ENCODE results near the gene TLX3. TPM values are rescaled to one million over a fixed set of nuclear protein-coding genes. Genes with fewer than 3 reads are reported as not detected.

The TLX3 gene
- total and polyA plus RNA-seq, 7 donors = not detected

DNA sequence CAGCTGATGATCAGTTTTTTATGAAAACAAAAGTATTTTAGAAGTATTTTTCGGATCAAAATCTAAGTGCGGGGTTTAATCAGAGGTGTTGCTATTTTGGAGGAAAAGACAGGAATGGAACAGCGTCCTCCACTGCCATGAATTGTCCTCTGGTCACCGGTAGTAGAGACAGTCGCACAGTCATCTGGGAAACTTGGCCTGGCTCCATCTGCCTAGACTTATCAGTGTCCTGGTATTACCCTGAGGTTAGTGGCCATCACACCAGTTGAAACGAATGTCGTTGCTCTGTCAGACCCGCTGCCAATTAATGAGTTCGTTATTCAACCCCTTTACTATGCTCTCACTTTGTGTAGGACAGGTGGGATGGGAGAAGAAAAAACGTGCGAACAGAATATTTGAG is 8.2 kb downstream of the TLX3 start:
- no peak overlapping the region for H3K27ac ChIP-seq
- intact Hi-C loops (cut with DNase I) = no loop called here
- whole genome bisulfite sequencing, 2 donors = 10 to 15% methylated on average over 11 of the region's 11 CpGs
- H3K36me3 ChIP-seq = no peaks in the 10 kb centered on the region
- no peaks in the 10 kb centered on the region for H3K9me3 ChIP-seq
- H3K27me3 ChIP-seq = peaks cover 60 to 100% (median 86%) of the 10 kb centered on the region in 3 donors
- peaks cover 0 to 44% (median 39%) of the 10 kb centered on the region in 4 donors for H3K4me1 ChIP-seq
- TF ChIP-seq POLR2A (IDR thresholded peaks at IDR 0.05) (no peak), POLR2AphosphoS5 (IDR thresholded peaks at IDR 0.05) (peak in 1 of 4 donors; percentile 17), CTCF (IDR thresholded peaks at IDR 0.05) (no peak), EP300 (IDR thresholded peaks at IDR 0.05) (no peak)
- peak overlapping the region in 1 of 4 donors; percentile 18 for H3K4me3 ChIP-seq
- no peak for DNase-seq

DNA sequence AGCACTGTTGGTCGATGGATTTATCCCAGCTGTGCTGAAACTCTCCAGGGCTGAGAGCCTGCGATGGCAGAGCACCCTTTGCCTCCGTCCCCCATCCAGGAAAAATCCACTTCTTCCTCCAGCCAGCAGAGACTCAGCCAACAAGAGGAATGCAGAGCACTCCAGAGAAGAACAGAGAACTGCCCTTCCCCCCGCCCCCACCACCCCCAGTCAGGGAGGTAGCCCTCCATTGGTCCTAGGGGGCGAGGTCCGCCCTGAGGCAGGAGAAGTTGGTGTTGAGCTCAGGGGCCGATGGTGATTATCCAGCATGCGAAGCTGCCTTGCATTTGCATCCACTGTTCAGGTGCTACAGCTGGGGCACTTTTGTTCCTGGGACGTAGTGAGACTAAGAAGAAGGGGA is 9.0 kb downstream of the TLX3 start:
- no peak for DNase-seq
- no peaks in the 10 kb centered on the region for H3K9me3 ChIP-seq
- intact Hi-C loops (cut with DNase I) = no loop called here
- no peaks in the 10 kb centered on the region for H3K36me3 ChIP-seq
- no peak overlapping the region for H3K27ac ChIP-seq
- WGBS, 2 donors = 9% methylated on average over 9 of the region's 9 CpGs
- H3K27me3 ChIP-seq = peaks cover 52 to 100% (median 86%) of the 10 kb centered on the region in 3 donors
- no peak overlapping the region for H3K4me3 ChIP-seq
- peaks cover 0 to 36% (median 31%) of the 10 kb centered on the region in 4 donors for H3K4me1 ChIP-seq
- TF ChIP-seq POLR2AphosphoS5 (IDR thresholded peaks at IDR 0.05) (no peak), CTCF (IDR thresholded peaks at IDR 0.05) (no peak)

- Histone ChIP-seq H3K9me3 (no peaks in the 10 kb centered on the region), H3K36me3 (no peaks in the 10 kb centered on the region), H3K4me1 (peaks cover 0 to 10% (median 6%) of the 10 kb centered on the region in 4 donors), H3K27ac (no peak overlapping the region), H3K4me3 (no peak overlapping the region), H3K27me3 (peaks cover 23 to 98% (median 69%) of the 10 kb centered on the region in 3 donors)
- TF ChIP-seq POLR2A (IDR thresholded peaks at IDR 0.05) (no peak), EP300 (IDR thresholded peaks at IDR 0.05) (no peak), POLR2AphosphoS5 (IDR thresholded peaks at IDR 0.05) (no peak), CTCF (IDR thresholded peaks at IDR 0.05) (no peak)
- DNase-seq = no peak
- WGBS, 2 donors = 74 to 77% methylated on average over 7 of the region's 7 CpGs
- intact Hi-C loops (cut with DNase I) = no loop called here
Measured at GRCh38 chr5:171321447-171321846, 12.4 kb downstream of the TLX3 start.

GRCh38 chr5:171322527-171322926 is 13.5 kb downstream of the TLX3 start:
- TF ChIP-seq POLR2AphosphoS5 (IDR thresholded peaks at IDR 0.05) (no peak), EP300 (IDR thresholded peaks at IDR 0.05) (no peak), CTCF (IDR thresholded peaks at IDR 0.05) (no peak), POLR2A (IDR thresholded peaks at IDR 0.05) (no peak)
- intact Hi-C loops (cut with DNase I) = no loop called here
- Histone ChIP-seq H3K4me1 (no peaks in the 10 kb centered on the region), H3K4me3 (no peak overlapping the region), H3K36me3 (no peaks in the 10 kb centered on the region), H3K9me3 (no peaks in the 10 kb centered on the region), H3K27ac (no peak overlapping the region), H3K27me3 (peaks cover 15 to 93% (median 58%) of the 10 kb centered on the region in 3 donors)
- no peak for DNase-seq
- 84 to 92% methylated on average over 5 of the region's 5 CpGs for WGBS, 2 donors

- H3K9me3 ChIP-seq = no peaks in the 10 kb centered on the region
- TF ChIP-seq CTCF (IDR thresholded peaks at IDR 0.05) = no peak
- no peak for TF ChIP-seq POLR2A (IDR thresholded peaks at IDR 0.05)
- TF ChIP-seq POLR2AphosphoS5 (IDR thresholded peaks at IDR 0.05) = no peak
- TF ChIP-seq EP300 (IDR thresholded peaks at IDR 0.05) = no peak
- no peak overlapping the region for H3K4me3 ChIP-seq
- no peak for DNase-seq
- no peaks in the 10 kb centered on the region for H3K36me3 ChIP-seq
- H3K27me3 ChIP-seq = peaks cover 10 to 89% (median 53%) of the 10 kb centered on the region in 3 donors
- no peak overlapping the region for H3K27ac ChIP-seq
- 56 to 75% methylated on average over 3 of the region's 3 CpGs for WGBS, 2 donors
- no peaks in the 10 kb centered on the region for H3K4me1 ChIP-seq
- intact Hi-C loops (cut with DNase I) = no loop called here
Measured at GRCh38 chr5:171323007-171323406, 14.0 kb downstream of the TLX3 start.

Data from sigmoid colon (tissue), 7 donors.